ENCODE measurements around the gene ELK3. TPM values are rescaled to one million over a fixed set of nuclear protein-coding genes. Genes with fewer than 3 reads are reported as not detected.

The ELK3 gene
- total RNA-seq, 1 donor from 2014 or later, result 3.7 TPM

DNA sequence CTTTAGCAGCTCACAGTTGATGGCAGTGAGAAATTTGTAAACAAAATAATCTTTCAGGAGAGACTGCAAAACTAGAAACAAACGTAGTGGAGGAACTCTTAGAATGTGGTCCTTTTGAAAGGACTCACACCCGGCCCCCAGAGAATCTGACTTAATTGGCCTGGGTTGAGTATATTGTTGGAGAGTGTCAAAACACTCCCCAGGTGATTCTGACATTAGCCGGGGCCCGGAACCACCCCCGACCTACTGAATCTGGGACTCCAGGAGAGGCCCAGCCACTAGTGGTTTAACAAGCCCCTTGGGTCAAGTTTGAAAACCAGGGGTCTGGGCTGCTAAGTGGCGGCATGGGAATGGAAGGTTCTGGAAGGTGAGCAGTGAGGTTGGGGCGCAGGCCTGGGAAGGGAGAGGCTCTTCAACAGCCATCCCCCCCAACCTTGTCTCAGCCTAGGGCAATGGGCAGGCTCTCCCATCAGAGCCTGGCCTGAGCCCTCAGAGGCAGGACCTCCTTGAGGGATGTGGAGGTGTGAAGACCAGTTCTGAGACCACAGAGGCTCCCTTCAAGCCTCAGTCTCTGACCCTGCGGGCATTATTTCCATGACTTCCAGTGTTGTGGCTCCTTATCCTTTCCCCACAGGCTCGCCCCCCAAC is 1.1 kb upstream of the ELK3 start:
- Mint-ChIP-seq H3K27me3 (ENCODE audit: unreplicated experiment) (peaks cover 12% of the 10 kb centered on the region), H3K4me3 (ENCODE audit: unreplicated experiment) (no peak overlapping the region), H3K4me1 (ENCODE audit: low read depth, unreplicated experiment) (peaks cover 7% of the 10 kb centered on the region), H3K36me3 (ENCODE audit: unreplicated experiment) (no peaks in the 10 kb centered on the region), H3K27ac (ENCODE audit: unreplicated experiment) (no peak overlapping the region), H3K9me3 (ENCODE audit: unreplicated experiment) (peaks cover 7% of the 10 kb centered on the region)
- TF ChIP-seq, protein P1, sequence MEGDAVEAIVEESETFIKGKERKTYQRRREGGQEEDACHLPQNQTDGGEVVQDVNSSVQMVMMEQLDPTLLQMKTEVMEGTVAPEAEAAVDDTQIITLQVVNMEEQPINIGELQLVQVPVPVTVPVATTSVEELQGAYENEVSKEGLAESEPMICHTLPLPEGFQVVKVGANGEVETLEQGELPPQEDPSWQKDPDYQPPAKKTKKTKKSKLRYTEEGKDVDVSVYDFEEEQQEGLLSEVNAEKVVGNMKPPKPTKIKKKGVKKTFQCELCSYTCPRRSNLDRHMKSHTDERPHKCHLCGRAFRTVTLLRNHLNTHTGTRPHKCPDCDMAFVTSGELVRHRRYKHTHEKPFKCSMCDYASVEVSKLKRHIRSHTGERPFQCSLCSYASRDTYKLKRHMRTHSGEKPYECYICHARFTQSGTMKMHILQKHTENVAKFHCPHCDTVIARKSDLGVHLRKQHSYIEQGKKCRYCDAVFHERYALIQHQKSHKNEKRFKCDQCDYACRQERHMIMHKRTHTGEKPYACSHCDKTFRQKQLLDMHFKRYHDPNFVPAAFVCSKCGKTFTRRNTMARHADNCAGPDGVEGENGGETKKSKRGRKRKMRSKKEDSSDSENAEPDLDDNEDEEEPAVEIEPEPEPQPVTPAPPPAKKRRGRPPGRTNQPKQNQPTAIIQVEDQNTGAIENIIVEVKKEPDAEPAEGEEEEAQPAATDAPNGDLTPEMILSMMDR (IDR thresholded peaks at IDR 0.05; ENCODE audit: partially characterized antibody, unreplicated experiment), result no peak
- no peak for DNase-seq

DNA sequence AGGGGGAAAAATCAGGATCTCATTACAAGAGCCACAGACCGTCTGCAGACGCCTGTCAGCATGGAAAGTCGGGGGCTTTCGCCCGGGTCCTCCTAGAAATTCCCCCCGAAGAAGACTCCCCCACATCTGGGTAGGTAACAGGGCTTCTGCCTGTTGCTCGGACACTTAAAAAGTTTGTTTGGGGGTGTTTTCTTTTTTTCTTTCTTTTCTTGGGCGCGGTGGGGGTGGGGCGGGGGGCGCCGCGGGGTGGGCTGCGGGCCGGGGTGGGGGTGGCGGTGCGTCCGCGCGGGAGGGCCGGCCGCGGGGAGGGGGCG is 358 bp downstream of the ELK3 start:
- peaks cover 15% of the 10 kb centered on the region for H3K4me1 Mint-ChIP-seq (ENCODE audit: low read depth, unreplicated experiment)

DNA sequence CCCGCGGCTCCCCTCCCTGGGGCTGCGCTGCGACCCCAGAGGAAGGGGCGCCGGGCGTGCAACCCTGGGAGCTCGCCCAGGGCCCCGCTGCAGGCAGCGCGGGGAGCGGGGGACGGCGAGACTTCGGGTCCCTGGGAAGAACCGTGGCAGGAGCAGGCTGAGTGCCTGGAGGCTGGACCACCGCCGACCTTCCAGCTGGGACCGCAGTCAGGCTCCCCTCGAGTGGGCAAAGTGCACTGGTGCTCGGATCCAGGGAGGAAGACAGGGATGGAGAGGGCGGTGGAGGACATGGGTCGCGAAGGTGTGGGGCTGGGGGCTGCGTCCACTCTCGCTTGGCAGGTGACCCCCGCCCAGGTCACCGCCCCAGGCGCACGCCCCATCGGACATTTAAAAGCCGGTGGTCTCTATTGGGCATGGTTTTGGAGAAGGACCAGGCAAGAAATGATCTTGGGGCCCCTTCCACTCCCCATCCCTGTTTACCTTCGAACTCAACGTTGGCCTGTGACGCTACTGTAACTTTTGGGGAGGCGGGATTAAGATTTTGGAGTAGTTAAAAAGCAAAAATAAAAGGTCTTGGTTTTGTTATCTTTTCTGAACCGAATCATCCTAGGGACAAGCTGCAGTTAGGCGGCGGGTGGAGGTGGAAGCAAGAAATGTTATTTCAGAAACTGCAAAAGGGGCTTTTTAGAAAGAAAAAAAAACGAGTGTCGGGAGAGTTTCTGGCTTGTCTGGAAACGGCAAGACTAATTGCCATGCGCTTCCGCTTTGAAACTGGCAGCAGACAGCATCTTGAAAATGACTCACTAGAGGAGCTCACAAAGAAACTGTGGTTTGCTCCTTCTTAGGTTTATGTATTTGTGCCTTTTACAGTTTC is 1.0 kb downstream of the ELK3 start:
- Mint-ChIP-seq H3K4me3 (ENCODE audit: unreplicated experiment) (peak overlapping the region; percentile 91), H3K27ac (ENCODE audit: unreplicated experiment) (peak overlapping the region; percentile 54), H3K9me3 (ENCODE audit: unreplicated experiment) (peaks cover 6% of the 10 kb centered on the region), H3K36me3 (ENCODE audit: unreplicated experiment) (no peaks in the 10 kb centered on the region), H3K27me3 (ENCODE audit: unreplicated experiment) (peaks cover 9% of the 10 kb centered on the region), H3K4me1 (ENCODE audit: low read depth, unreplicated experiment) (peaks cover 16% of the 10 kb centered on the region)
- peak; percentile 57 for DNase-seq
- TF ChIP-seq, protein P1 (IDR thresholded peaks at IDR 0.05; ENCODE audit: partially characterized antibody, unreplicated experiment), result no peak

More for the DNA sequence above, 358 bp downstream of the ELK3 start:
- no peak overlapping the region for H3K27ac Mint-ChIP-seq (ENCODE audit: unreplicated experiment)
- H3K4me3 Mint-ChIP-seq (ENCODE audit: unreplicated experiment), result peak overlapping the region; percentile 97
- TF ChIP-seq, protein P1 (IDR thresholded peaks at IDR 0.05; ENCODE audit: partially characterized antibody, unreplicated experiment), result no peak
- H3K36me3 Mint-ChIP-seq (ENCODE audit: unreplicated experiment), result no peaks in the 10 kb centered on the region
- H3K9me3 Mint-ChIP-seq (ENCODE audit: unreplicated experiment), result peaks cover 7% of the 10 kb centered on the region
- DNase-seq, result no peak
- peaks cover 9% of the 10 kb centered on the region for H3K27me3 Mint-ChIP-seq (ENCODE audit: unreplicated experiment)

DNA sequence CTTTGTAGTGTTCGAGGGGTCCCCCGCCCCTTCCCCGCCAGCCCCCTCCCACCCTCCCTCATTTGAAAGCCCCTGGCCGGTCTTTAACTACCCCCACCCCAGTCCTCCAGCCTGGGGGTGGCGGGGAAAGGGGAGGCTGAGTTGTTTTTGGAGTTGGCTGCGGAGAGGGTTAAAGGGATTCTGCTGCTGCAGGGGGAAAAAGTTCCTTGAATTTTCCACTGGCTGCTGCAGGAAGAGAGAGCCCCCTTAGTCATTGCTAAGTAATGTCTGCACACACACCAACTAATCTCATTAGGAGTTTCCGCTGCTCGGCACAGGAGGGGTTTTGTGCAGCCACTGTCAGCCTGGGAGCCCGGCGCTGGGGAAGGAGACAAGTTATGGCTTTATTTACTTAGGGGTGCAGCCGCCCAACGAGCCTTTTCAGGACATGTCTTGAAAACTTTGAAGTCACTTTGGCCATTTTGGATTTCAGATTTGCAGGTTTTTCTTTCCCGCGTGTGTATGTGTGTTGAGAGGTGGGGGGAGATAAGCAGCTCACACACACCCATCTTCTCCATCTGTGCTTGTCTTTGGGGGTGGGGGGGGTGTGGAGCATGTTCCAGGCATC is 1.8 kb downstream of the ELK3 start:
- Mint-ChIP-seq H3K27ac (ENCODE audit: unreplicated experiment) (peak overlapping the region; percentile 54), H3K4me3 (ENCODE audit: unreplicated experiment) (peak overlapping the region; percentile 91), H3K36me3 (ENCODE audit: unreplicated experiment) (no peaks in the 10 kb centered on the region), H3K9me3 (ENCODE audit: unreplicated experiment) (peaks cover 6% of the 10 kb centered on the region), H3K27me3 (ENCODE audit: unreplicated experiment) (peaks cover 9% of the 10 kb centered on the region), H3K4me1 (ENCODE audit: low read depth, unreplicated experiment) (peaks cover 17% of the 10 kb centered on the region)
- TF ChIP-seq, protein P1 (IDR thresholded peaks at IDR 0.05; ENCODE audit: partially characterized antibody, unreplicated experiment), result no peak
- DNase-seq, result no peak

Data from glutamatergic neuron (in vitro differentiated cells).